Bronchial epithelial cell (primary cell): ENCODE data around the gene USP5. TPM values are rescaled to one million over a fixed set of nuclear protein-coding genes. Genes with fewer than 3 reads are reported as not detected.

Experiments
- DNase-seq: peaks from one replicate; pipeline ENCODE4 v3.0.0-alpha.2; 2010; ENCODE audit warnings: low read depth
- FAIRE-seq: peaks from 2 replicates; lab custom pipeline; 2011; peaks lifted over from hg19 to GRCh38; lab: Jason Lieb, UNC
- H3K27me3 ChIP-seq: 2 replicates; pipeline ENCODE4 v1.5.1; 2011; ENCODE audit warnings: low read length; ENCODE audit not compliant: control insufficient read depth, insufficient read depth
- H3K36me3 ChIP-seq: 2 replicates; pipeline ENCODE4 v1.5.1; 2011; ENCODE audit warnings: low read length; ENCODE audit not compliant: control insufficient read depth, insufficient read depth
- H3K4me3 ChIP-seq: 2 replicates; pipeline ENCODE4 v1.5.1; 2011; ENCODE audit warnings: mild to moderate bottlenecking, low read depth, low read length, control low read depth
- total RNA-seq: library from RNA; depleted of rRNA; stranded (reverse); fragments of >200 nt; gene quantifications from 2 replicates; pipeline ENCODE4 v1.2.1, GENCODE V29; 2014
- TF ChIP-seq, protein P1 (sequence below): IDR thresholded peaks from 2 replicates; pipeline ENCODE4 v1.5.1; 2011; ENCODE audit warnings: mild to moderate bottlenecking, moderate library complexity, low read length, control low read depth, inconsistent platforms; ENCODE audit not compliant: insufficient read depth, severe bottlenecking

Gene USP5
- total RNA-seq, 1 donor from 2014 or later: 45.0 TPM

- Histone ChIP-seq H3K36me3 (peaks cover 2% of the 10 kb centered on the region), H3K27me3 (no peaks in the 10 kb centered on the region), H3K4me3 (no peak overlapping the region)
- TF ChIP-seq, protein P1, sequence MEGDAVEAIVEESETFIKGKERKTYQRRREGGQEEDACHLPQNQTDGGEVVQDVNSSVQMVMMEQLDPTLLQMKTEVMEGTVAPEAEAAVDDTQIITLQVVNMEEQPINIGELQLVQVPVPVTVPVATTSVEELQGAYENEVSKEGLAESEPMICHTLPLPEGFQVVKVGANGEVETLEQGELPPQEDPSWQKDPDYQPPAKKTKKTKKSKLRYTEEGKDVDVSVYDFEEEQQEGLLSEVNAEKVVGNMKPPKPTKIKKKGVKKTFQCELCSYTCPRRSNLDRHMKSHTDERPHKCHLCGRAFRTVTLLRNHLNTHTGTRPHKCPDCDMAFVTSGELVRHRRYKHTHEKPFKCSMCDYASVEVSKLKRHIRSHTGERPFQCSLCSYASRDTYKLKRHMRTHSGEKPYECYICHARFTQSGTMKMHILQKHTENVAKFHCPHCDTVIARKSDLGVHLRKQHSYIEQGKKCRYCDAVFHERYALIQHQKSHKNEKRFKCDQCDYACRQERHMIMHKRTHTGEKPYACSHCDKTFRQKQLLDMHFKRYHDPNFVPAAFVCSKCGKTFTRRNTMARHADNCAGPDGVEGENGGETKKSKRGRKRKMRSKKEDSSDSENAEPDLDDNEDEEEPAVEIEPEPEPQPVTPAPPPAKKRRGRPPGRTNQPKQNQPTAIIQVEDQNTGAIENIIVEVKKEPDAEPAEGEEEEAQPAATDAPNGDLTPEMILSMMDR: no peak
- DNase-seq: no peak
- no peak for FAIRE-seq
These were observed 21.0 kb upstream of the USP5 start for GRCh38 chr12:6830999-6831398.

DNA sequence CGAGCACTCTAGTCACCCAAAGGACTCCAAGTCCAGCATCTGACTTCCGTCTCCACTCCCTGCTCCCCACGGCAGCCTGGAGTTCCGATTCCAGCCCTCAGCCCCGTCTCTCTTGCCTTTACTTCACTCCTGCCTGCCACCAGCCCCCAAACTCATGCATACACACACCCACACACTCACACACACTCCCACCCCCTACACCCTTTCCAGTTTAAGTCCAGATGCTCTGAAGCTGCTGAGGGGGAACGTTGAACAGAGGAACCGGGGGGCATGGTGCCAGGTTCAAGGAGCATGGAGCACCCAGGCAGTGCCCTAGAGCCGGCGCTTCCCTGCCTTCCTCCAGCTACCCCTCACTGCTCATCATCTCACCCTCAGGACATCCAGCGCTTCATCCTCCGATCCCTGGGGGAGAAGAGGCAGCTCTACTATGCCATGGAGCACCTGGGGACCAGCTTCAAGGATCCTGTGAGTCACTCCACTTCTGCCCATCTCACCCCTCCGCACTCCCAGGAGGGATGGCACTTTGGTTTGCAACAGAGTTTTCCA is 20.4 kb upstream of the USP5 start:
- H3K27me3 ChIP-seq: no peaks in the 10 kb centered on the region
- no peak for FAIRE-seq
- no peak overlapping the region for H3K4me3 ChIP-seq
- TF ChIP-seq, protein P1: no peak
- DNase-seq: no peak
- peaks cover 2% of the 10 kb centered on the region for H3K36me3 ChIP-seq

- Histone ChIP-seq H3K4me3 (no peak overlapping the region), H3K36me3 (peaks cover 2% of the 10 kb centered on the region), H3K27me3 (no peaks in the 10 kb centered on the region)
- FAIRE-seq: no peak
- TF ChIP-seq, protein P1: no peak
- no peak for DNase-seq
These were observed 19.8 kb upstream of the USP5 start for GRCh38 chr12:6832125-6832524.

GRCh38 chr12:6833189-6833890 is 18.6 kb upstream of the USP5 start:
- Histone ChIP-seq H3K36me3 (peaks cover 7% of the 10 kb centered on the region), H3K27me3 (no peaks in the 10 kb centered on the region), H3K4me3 (no peak overlapping the region)
- FAIRE-seq: no peak
- TF ChIP-seq, protein P1: no peak
- DNase-seq: no peak

- FAIRE-seq: no peak
- Histone ChIP-seq H3K4me3 (no peak overlapping the region), H3K27me3 (no peaks in the 10 kb centered on the region), H3K36me3 (peaks cover 7% of the 10 kb centered on the region)
- TF ChIP-seq, protein P1: no peak
- no peak for DNase-seq
These were observed 17.7 kb upstream of the USP5 start for GRCh38 chr12:6834254-6834653.
